SK-N-SH (cell line): Measurements from ENCODE around the gene SRGAP1. TPM values are rescaled to one million over a fixed set of nuclear protein-coding genes. Genes with fewer than 3 reads are reported as not detected.

ENCODE experiments used
- CTCF ChIA-PET: fragments of 300-600, 350-600 bp; formaldehyde crosslinking; extraction: SDS; loops from one replicate; lab custom pipeline; 2021; lab: Yijun Ruan, JAX
- POLR2A ChIA-PET: fragments of 350-600 bp; sonication (Branson Sonifier 250); formaldehyde crosslinking; extraction: SDS; loops from one replicate; lab custom pipeline; 2020; ENCODE audit warnings: antibody characterized with exemption, inconsistent platforms; lab: Yijun Ruan, JAX
- DNase-seq: peaks from one replicate; pipeline ENCODE4 v3.0.0; 2012
- H2AFZ ChIP-seq: fragments of 200-600 bp; sonication (generic); 2 replicates; pipeline ENCODE4 v1.8.1; 2016; ENCODE audit warnings: antibody characterized with exemption, mild to moderate bottlenecking, low read depth
- H3F3A ChIP-seq: fragments of 200-600 bp; sonication (generic); replicated peaks from 2 replicates; pipeline ENCODE3; 2016; ENCODE audit warnings: antibody characterized with exemption, mild to moderate bottlenecking; ENCODE audit not compliant: insufficient read depth
- H3K27ac ChIP-seq, 2 experiments: fragments of 200-500 bp in 1 of 2; fragments of 200-600 bp in 1 of 2; sonication (Bioruptor generic) in 1 of 2; sonication (generic), shearing (Covaris generic) in 1 of 2; 2 replicates each; pipeline versions ENCODE4 v1.5.1 to v1.6.1; 2014 to 2016; ENCODE audit warnings: low read depth in 2 of 2, inconsistent platforms in 1 of 2, low read length in 1 of 2, mild to moderate bottlenecking in 1 of 2, mixed read lengths in 1 of 2
- H3K27me3 ChIP-seq: fragments of 200-600 bp; sonication (generic), shearing (Covaris generic); 2 replicates; pipeline ENCODE4 v1.6.1; 2016; ENCODE audit warnings: mixed run types; ENCODE audit not compliant: insufficient read depth
- H3K36me3 ChIP-seq, 2 experiments: fragments of 200-500 bp in 1 of 2; fragments of 200-600 bp in 1 of 2; sonication (Bioruptor generic) in 1 of 2; sonication (generic) in 1 of 2; replicated peaks in 1 of 2; 2 replicates each; pipeline versions ENCODE3 to v1.5.1; 2014 to 2016; ENCODE audit warnings: low read length in 1 of 2, mild to moderate bottlenecking in 1 of 2; ENCODE audit not compliant: insufficient read depth in 2 of 2, control insufficient read depth in 1 of 2
- H3K4me1 ChIP-seq, 2 experiments: fragments of 200-500 bp in 1 of 2; fragments of 200-600 bp in 1 of 2; sonication (Bioruptor generic) in 1 of 2; sonication (generic), shearing (Covaris generic) in 1 of 2; 2 replicates each; pipeline versions ENCODE4 v1.5.1 to v1.6.1; 2014 to 2016; ENCODE audit warnings: low read depth in 1 of 2, low read length in 1 of 2, mixed run types in 1 of 2; ENCODE audit not compliant: insufficient read depth in 2 of 2, control insufficient read depth in 1 of 2
- H3K4me2 ChIP-seq: fragments of 200-600 bp; sonication (generic), shearing (Covaris generic); 2 replicates; pipeline ENCODE4 v1.6.1; 2017; ENCODE audit warnings: mixed run types
- H3K4me3 ChIP-seq, 2 experiments: fragments of 200-500 bp in 1 of 2; fragments of 200-600 bp in 1 of 2; sonication (Bioruptor generic) in 1 of 2; sonication (generic), shearing (Covaris generic) in 1 of 2; 2 replicates each; pipeline versions ENCODE4 v1.5.1 to v1.8.1; 2014 to 2016; ENCODE audit warnings: low read depth in 2 of 2, inconsistent platforms in 1 of 2, low read length in 1 of 2, mild to moderate bottlenecking in 1 of 2, mixed read lengths in 1 of 2, moderate library complexity in 1 of 2
- H3K79me2 ChIP-seq: fragments of 200-600 bp; sonication (generic); 2 replicates; pipeline ENCODE4 v1.8.1; 2017; ENCODE audit warnings: mild to moderate bottlenecking; ENCODE audit not compliant: insufficient read depth
- H3K9ac ChIP-seq: fragments of 200-600 bp; sonication (generic); 2 replicates; pipeline ENCODE4 v1.6.1; 2017; ENCODE audit warnings: mixed run types
- H3K9me2 ChIP-seq: fragments of 200-600 bp; sonication (generic); 2 replicates; pipeline ENCODE4 v1.6.1; 2017; ENCODE audit warnings: mixed run types
- H3K9me3 ChIP-seq: fragments of 200-600 bp; sonication (generic); 2 replicates; pipeline ENCODE4 v1.6.1; 2017; ENCODE audit warnings: mixed run types, mild to moderate bottlenecking, moderate library complexity
- H4K20me1 ChIP-seq: fragments of 200-600 bp; sonication (generic); 2 replicates; pipeline ENCODE4 v1.6.1; 2017; ENCODE audit warnings: mild to moderate bottlenecking, mixed run types; ENCODE audit not compliant: insufficient read depth
- CHD2 ChIP-seq: fragments of 150-350 bp; IDR thresholded peaks from 2 replicates; pipeline ENCODE4 v1.6.1; 2018; ENCODE audit warnings: low read length; ENCODE audit not compliant: partially characterized antibody
- EZH2phosphoT487 ChIP-seq: fragments of 200-600 bp; sonication (generic); IDR thresholded peaks from 2 replicates; pipeline ENCODE4 v1.6.1; 2017; ENCODE audit warnings: low read depth, mixed run types, mild to moderate bottlenecking, antibody characterized with exemption, moderate library complexity, borderline replicate concordance
- FOXM1 ChIP-seq: IDR thresholded peaks from 2 replicates; pipeline ENCODE4 v1.4.0; 2012; ENCODE audit warnings: low read depth, mild to moderate bottlenecking
- GABPA ChIP-seq: IDR thresholded peaks from 2 replicates; pipeline ENCODE4 v1.4.0; 2012; ENCODE audit warnings: low read depth, mild to moderate bottlenecking
- GATA2 ChIP-seq: sonication (generic); formaldehyde crosslinking; IDR thresholded peaks from 2 replicates; pipeline ENCODE4 v1.5.0; 2020; ENCODE audit warnings: mild to moderate bottlenecking, missing genetic modification reagents
- JUND ChIP-seq: IDR thresholded peaks from 2 replicates; pipeline ENCODE4 v1.4.0; 2012
- NFIC ChIP-seq: IDR thresholded peaks from 2 replicates; pipeline ENCODE4 v1.4.0; 2012; ENCODE audit warnings: borderline replicate concordance
- NRF1 ChIP-seq: IDR thresholded peaks from 2 replicates; pipeline ENCODE4 v1.6.1; 2012; ENCODE audit warnings: low read depth, mild to moderate bottlenecking, low read length
- POLR2AphosphoS5 ChIP-seq: IDR thresholded peaks from 2 replicates; pipeline ENCODE4 v1.6.1; 2012; ENCODE audit warnings: low read depth, low read length
- RAD21 ChIP-seq: IDR thresholded peaks from 2 replicates; pipeline ENCODE4 v1.6.1; 2012; ENCODE audit warnings: mild to moderate bottlenecking, low read length
- RFX5 ChIP-seq: IDR thresholded peaks from 2 replicates; pipeline ENCODE4 v1.6.1; 2012; ENCODE audit warnings: mild to moderate bottlenecking, improper control_type of control experiment, low read length
- TCF12 ChIP-seq: IDR thresholded peaks from 2 replicates; pipeline ENCODE4 v1.4.0; 2012
- TEAD4 ChIP-seq: IDR thresholded peaks from 2 replicates; pipeline ENCODE4 v1.4.0; 2012; ENCODE audit warnings: mild to moderate bottlenecking, borderline replicate concordance; ENCODE audit not compliant: insufficient read depth
- YY1 ChIP-seq: IDR thresholded peaks from 2 replicates; pipeline ENCODE4 v1.4.0; 2012; ENCODE audit warnings: low read depth, mild to moderate bottlenecking
- polyA plus RNA-seq, 3 experiments: library from polyadenylated mRNA; depleted of rRNA; stranded (reverse); fragments of >200 nt; gene quantifications; 2 replicates each; pipeline ENCODE4 v1.2.3, GENCODE V29; 2012
- TF ChIP-seq, protein P1 (sequence below): IDR thresholded peaks from 2 replicates; pipeline ENCODE4 v1.4.0; 2012; ENCODE audit warnings: low read depth, borderline replicate concordance
- TF ChIP-seq, protein P2 (sequence below): IDR thresholded peaks from 2 replicates; pipeline ENCODE4 v1.6.1; 2012; ENCODE audit warnings: mild to moderate bottlenecking, low read depth, low read length, moderate library complexity
- TF ChIP-seq, protein P3 (sequence below): fragments of 200-600 bp; sonication (generic); IDR thresholded peaks from 2 replicates; pipeline ENCODE4 v1.6.1; 2017; ENCODE audit warnings: antibody characterized with exemption, mild to moderate bottlenecking, moderate library complexity

SRGAP1 gene
- polyA plus RNA-seq, 1 of the 3 experiments (the other 2 are of a cell fraction), result 2.6 TPM

DNA sequence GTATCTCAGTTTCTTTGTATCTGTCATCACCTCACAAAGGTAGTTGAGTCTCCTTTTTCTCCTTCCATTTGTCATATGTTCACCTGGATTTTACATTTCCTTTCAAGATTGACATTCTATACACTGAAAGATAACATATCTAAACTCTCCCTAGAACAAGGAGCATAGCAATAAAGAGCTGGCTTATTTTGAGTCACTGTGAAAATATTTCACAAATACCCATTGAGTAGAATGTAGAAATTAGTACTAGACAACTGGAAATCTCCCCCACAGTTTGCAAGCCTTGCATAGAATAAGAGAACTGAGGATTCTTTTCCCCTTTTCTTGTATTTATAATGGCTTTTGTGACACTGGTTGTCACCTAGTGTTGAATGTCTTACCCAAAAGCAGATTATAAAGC, 266.4 kb downstream of the SRGAP1 start:
- H4K20me1 ChIP-seq, result no peaks in the 10 kb centered on the region
- H3K4me2 ChIP-seq, result no peak overlapping the region
- TF ChIP-seq EZH2phosphoT487 (no peak), POLR2AphosphoS5 (no peak), RAD21 (no peak), TCF12 (no peak), FOXM1 (no peak), GATA2 (CRISPR knock-in tag) (no peak), RFX5 (no peak), NFIC (no peak), NRF1 (no peak), GABPA (no peak), CHD2 (no peak), JUND (no peak), YY1 (no peak), TEAD4 (no peak)
- TF ChIP-seq, protein P1, sequence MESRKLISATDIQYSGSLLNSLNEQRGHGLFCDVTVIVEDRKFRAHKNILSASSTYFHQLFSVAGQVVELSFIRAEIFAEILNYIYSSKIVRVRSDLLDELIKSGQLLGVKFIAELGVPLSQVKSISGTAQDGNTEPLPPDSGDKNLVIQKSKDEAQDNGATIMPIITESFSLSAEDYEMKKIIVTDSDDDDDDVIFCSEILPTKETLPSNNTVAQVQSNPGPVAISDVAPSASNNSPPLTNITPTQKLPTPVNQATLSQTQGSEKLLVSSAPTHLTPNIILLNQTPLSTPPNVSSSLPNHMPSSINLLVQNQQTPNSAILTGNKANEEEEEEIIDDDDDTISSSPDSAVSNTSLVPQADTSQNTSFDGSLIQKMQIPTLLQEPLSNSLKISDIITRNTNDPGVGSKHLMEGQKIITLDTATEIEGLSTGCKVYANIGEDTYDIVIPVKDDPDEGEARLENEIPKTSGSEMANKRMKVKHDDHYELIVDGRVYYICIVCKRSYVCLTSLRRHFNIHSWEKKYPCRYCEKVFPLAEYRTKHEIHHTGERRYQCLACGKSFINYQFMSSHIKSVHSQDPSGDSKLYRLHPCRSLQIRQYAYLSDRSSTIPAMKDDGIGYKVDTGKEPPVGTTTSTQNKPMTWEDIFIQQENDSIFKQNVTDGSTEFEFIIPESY, result no peak
- TF ChIP-seq, protein P2, sequence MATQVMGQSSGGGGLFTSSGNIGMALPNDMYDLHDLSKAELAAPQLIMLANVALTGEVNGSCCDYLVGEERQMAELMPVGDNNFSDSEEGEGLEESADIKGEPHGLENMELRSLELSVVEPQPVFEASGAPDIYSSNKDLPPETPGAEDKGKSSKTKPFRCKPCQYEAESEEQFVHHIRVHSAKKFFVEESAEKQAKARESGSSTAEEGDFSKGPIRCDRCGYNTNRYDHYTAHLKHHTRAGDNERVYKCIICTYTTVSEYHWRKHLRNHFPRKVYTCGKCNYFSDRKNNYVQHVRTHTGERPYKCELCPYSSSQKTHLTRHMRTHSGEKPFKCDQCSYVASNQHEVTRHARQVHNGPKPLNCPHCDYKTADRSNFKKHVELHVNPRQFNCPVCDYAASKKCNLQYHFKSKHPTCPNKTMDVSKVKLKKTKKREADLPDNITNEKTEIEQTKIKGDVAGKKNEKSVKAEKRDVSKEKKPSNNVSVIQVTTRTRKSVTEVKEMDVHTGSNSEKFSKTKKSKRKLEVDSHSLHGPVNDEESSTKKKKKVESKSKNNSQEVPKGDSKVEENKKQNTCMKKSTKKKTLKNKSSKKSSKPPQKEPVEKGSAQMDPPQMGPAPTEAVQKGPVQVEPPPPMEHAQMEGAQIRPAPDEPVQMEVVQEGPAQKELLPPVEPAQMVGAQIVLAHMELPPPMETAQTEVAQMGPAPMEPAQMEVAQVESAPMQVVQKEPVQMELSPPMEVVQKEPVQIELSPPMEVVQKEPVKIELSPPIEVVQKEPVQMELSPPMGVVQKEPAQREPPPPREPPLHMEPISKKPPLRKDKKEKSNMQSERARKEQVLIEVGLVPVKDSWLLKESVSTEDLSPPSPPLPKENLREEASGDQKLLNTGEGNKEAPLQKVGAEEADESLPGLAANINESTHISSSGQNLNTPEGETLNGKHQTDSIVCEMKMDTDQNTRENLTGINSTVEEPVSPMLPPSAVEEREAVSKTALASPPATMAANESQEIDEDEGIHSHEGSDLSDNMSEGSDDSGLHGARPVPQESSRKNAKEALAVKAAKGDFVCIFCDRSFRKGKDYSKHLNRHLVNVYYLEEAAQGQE, result no peak
- TF ChIP-seq, protein P3, sequence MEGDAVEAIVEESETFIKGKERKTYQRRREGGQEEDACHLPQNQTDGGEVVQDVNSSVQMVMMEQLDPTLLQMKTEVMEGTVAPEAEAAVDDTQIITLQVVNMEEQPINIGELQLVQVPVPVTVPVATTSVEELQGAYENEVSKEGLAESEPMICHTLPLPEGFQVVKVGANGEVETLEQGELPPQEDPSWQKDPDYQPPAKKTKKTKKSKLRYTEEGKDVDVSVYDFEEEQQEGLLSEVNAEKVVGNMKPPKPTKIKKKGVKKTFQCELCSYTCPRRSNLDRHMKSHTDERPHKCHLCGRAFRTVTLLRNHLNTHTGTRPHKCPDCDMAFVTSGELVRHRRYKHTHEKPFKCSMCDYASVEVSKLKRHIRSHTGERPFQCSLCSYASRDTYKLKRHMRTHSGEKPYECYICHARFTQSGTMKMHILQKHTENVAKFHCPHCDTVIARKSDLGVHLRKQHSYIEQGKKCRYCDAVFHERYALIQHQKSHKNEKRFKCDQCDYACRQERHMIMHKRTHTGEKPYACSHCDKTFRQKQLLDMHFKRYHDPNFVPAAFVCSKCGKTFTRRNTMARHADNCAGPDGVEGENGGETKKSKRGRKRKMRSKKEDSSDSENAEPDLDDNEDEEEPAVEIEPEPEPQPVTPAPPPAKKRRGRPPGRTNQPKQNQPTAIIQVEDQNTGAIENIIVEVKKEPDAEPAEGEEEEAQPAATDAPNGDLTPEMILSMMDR, result no peak
- H3K9me2 ChIP-seq, result no peaks in the 10 kb centered on the region
- H3K9me3 ChIP-seq, result no peaks in the 10 kb centered on the region
- H3K36me3 ChIP-seq, result peaks cover 33 to 35% of the 10 kb centered on the region in 2 experiments
- no peak overlapping the region for H3K9ac ChIP-seq
- no peaks in the 10 kb centered on the region; a peak in 1 of 4 replicates for H3K4me1 ChIP-seq
- ChIA-PET POLR2A (no interaction called here), CTCF (interaction anchor here (0.9 kb wide), 1 partner anchor 9 kb away, joined by 3 read pairs; no protein-coding TSS in a partner anchor)
- H3F3A ChIP-seq, result peaks cover 9% of the 10 kb centered on the region
- H3K27me3 ChIP-seq, result no peaks in the 10 kb centered on the region
- no peak overlapping the region for H3K4me3 ChIP-seq
- no peaks in the 10 kb centered on the region for H3K79me2 ChIP-seq
- no peak for DNase-seq
- no peak overlapping the region for H2AFZ ChIP-seq
- H3K27ac ChIP-seq, result no peak overlapping the region
